ENCODE results near the gene MORN2.

DNA sequence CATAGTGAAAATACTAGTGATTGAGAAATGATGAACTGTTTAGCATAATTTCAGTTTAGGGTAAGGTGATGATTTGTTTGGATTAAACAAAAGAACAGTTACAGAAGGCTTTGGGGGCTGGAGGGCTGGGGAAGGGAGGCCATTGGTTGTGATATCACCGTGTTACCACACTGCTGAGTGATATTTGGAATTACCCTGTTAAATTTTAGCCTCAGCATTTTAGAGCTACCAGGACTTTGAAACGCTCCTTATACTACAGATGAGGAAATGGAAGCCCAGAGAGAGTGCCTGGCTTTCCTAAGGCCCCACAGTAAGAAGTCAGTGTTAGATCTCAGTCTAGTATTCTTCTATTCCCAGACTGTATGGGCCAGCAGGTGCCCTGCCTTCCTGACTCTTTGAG, 29.5 kb downstream of the MORN2 start:
- TF ChIP-seq, protein P1, sequence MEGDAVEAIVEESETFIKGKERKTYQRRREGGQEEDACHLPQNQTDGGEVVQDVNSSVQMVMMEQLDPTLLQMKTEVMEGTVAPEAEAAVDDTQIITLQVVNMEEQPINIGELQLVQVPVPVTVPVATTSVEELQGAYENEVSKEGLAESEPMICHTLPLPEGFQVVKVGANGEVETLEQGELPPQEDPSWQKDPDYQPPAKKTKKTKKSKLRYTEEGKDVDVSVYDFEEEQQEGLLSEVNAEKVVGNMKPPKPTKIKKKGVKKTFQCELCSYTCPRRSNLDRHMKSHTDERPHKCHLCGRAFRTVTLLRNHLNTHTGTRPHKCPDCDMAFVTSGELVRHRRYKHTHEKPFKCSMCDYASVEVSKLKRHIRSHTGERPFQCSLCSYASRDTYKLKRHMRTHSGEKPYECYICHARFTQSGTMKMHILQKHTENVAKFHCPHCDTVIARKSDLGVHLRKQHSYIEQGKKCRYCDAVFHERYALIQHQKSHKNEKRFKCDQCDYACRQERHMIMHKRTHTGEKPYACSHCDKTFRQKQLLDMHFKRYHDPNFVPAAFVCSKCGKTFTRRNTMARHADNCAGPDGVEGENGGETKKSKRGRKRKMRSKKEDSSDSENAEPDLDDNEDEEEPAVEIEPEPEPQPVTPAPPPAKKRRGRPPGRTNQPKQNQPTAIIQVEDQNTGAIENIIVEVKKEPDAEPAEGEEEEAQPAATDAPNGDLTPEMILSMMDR (IDR thresholded peaks at IDR 0.05): no peak
- no peak for TF ChIP-seq EP300 (IDR thresholded peaks at IDR 0.05)
